ENCODE measurements around the gene SLC44A3.

DNA sequence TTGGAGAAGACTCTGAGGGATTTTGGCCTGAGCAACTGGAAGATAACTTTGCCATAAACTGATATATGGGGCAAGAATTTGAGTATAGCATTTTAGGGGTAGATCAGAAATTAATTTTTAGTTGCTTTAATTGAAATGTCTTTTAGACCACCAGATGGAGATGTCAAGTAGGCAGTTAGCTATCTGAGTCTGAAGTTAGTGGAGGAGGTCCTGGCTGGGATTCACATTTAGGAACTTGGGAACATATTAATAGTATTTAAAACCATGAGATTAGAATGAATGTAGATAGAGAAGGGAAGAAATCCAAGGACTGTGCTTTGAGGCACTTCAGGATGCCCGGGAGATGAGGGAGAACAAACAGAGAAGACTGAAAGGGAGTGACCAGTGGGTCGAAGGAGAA is 32.6 kb downstream of the SLC44A3 start:
- TF ChIP-seq, protein P1, sequence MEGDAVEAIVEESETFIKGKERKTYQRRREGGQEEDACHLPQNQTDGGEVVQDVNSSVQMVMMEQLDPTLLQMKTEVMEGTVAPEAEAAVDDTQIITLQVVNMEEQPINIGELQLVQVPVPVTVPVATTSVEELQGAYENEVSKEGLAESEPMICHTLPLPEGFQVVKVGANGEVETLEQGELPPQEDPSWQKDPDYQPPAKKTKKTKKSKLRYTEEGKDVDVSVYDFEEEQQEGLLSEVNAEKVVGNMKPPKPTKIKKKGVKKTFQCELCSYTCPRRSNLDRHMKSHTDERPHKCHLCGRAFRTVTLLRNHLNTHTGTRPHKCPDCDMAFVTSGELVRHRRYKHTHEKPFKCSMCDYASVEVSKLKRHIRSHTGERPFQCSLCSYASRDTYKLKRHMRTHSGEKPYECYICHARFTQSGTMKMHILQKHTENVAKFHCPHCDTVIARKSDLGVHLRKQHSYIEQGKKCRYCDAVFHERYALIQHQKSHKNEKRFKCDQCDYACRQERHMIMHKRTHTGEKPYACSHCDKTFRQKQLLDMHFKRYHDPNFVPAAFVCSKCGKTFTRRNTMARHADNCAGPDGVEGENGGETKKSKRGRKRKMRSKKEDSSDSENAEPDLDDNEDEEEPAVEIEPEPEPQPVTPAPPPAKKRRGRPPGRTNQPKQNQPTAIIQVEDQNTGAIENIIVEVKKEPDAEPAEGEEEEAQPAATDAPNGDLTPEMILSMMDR (IDR thresholded peaks at IDR 0.05), result no peak
- no peak for TF ChIP-seq ZFX (IDR thresholded peaks at IDR 0.05; ENCODE audit: borderline replicate concordance)
